ENCODE measurements around the gene ANXA10. TPM values are rescaled to one million over a fixed set of nuclear protein-coding genes. Genes with fewer than 3 reads are reported as not detected.

The ANXA10 gene
- total RNA-seq, 1 experiment from 2014 or later = not detected

- ChIA-PET CTCF (no interaction called here), POLR2A (no interaction called here)
- no peak for TF ChIP-seq POLR2AphosphoS5 (IDR thresholded peaks at IDR 0.05; ENCODE audit: low read depth, low read length)
- intact Hi-C loops (cut with micrococcal nuclease; ENCODE audit: unreplicated experiment) = no loop called here
- Histone ChIP-seq H3K27me3 (ENCODE audit: control insufficient read depth, insufficient read depth, low read length) (no peaks in the 10 kb centered on the region), H3K4me1 (ENCODE audit: control insufficient read depth, insufficient read depth, low read length) (no peaks in the 10 kb centered on the region), H3K4me3 (ENCODE audit: low read depth in 2 of 2, low read length in 2 of 2) (no peak overlapping the region), H3K27ac (ENCODE audit: low read length) (no peak overlapping the region), H3K36me3 (ENCODE audit: control insufficient read depth, insufficient read depth, low read length) (no peaks in the 10 kb centered on the region), H3K9me3 (ENCODE audit: control insufficient read depth, insufficient read depth, low read depth, low read length) (peaks cover 8% of the 10 kb centered on the region; the same call in 1 of the 2 replicates)
- no TSS peak for BruUV-seq (replicated peaks)
- DNase-seq (ENCODE audit: low read depth, low spot score) (no peak), ATAC-seq (no peak)
- in situ Hi-C loops (cut with HindIII; ENCODE audit: low pct_unique_long_range_greater_than_20kb, low sequenced_read_pairs) = no loop called here
Observed at GRCh38 chr4:168162604-168163003, 70.3 kb downstream of the ANXA10 start.

DNA sequence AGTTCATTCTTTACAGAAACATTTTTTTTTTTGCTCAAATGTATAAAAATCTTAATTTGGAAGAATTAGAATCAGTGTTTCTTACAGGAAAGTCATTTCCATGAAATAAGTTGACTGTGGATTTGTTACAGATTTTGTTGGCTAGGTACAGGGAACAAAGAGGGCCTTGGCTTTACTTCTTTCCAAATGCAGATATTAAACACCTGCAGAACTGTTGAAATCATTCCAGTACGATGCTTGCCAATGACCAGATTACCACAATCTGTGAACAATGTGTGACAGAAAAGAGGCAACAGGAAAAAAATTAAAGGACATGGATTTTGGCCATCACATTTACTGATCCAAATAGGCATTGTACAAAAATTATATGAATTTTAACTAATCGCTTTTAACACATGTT is 70.8 kb downstream of the ANXA10 start:
- no peak for ATAC-seq
- in situ Hi-C loops (cut with HindIII; ENCODE audit: low pct_unique_long_range_greater_than_20kb, low sequenced_read_pairs) = no loop called here
- Histone ChIP-seq H3K4me3 (ENCODE audit: low read depth in 2 of 2, low read length in 2 of 2) (no peak overlapping the region), H3K36me3 (ENCODE audit: control insufficient read depth, insufficient read depth, low read length) (no peaks in the 10 kb centered on the region), H3K27me3 (ENCODE audit: control insufficient read depth, insufficient read depth, low read length) (no peaks in the 10 kb centered on the region), H3K27ac (ENCODE audit: low read length) (no peak overlapping the region), H3K4me1 (ENCODE audit: control insufficient read depth, insufficient read depth, low read length) (no peaks in the 10 kb centered on the region), H3K9me3 (ENCODE audit: control insufficient read depth, insufficient read depth, low read depth, low read length) (peaks cover 8% of the 10 kb centered on the region; the same call in 1 of the 2 replicates)
- CTCF ChIA-PET = no interaction called here
- TF ChIP-seq TCF7L2 (IDR thresholded peaks at IDR 0.05; ENCODE audit: low read depth, low read length) (no peak), POLR2AphosphoS5 (IDR thresholded peaks at IDR 0.05; ENCODE audit: low read depth, low read length) (no peak), CTCF (IDR thresholded peaks at IDR 0.05) (no peak), SIN3A (IDR thresholded peaks at IDR 0.05; ENCODE audit: borderline replicate concordance, insufficient read depth, low read depth, low read length) (no peak), REST (IDR thresholded peaks at IDR 0.05; ENCODE audit: insufficient read depth in 1 of 2, low read depth in 2 of 2, low read length in 1 of 2) (no peak)
- intact Hi-C loops (cut with micrococcal nuclease; ENCODE audit: unreplicated experiment) = no loop called here
- BruUV-seq (replicated peaks) = no TSS peak
- POLR2A ChIA-PET = no interaction called here
- DNase-seq (ENCODE audit: low read depth, low spot score) = no peak

- intact Hi-C loops (cut with micrococcal nuclease; ENCODE audit: unreplicated experiment) (no loop called here), in situ Hi-C loops (cut with HindIII; ENCODE audit: low pct_unique_long_range_greater_than_20kb, low sequenced_read_pairs) (no loop called here)
- DNase-seq (ENCODE audit: low read depth, low spot score) (no peak), ATAC-seq (no peak)
- H3K27ac ChIP-seq (ENCODE audit: low read length) = no peak overlapping the region
- H3K9me3 ChIP-seq (ENCODE audit: control insufficient read depth, insufficient read depth, low read depth, low read length) = peaks cover 2% of the 10 kb centered on the region; the same call in 1 of the 2 replicates
- BruUV-seq (replicated peaks) = no TSS peak
- no peak overlapping the region for H3K4me3 ChIP-seq (ENCODE audit: low read depth in 2 of 2, low read length in 2 of 2)
- ChIA-PET POLR2A (no interaction called here), CTCF (no interaction called here)
- H3K27me3 ChIP-seq (ENCODE audit: control insufficient read depth, insufficient read depth, low read length) = no peaks in the 10 kb centered on the region
- H3K4me1 ChIP-seq (ENCODE audit: control insufficient read depth, insufficient read depth, low read length) = no peaks in the 10 kb centered on the region
- no peak for TF ChIP-seq CTCF (IDR thresholded peaks at IDR 0.05)
- no peak for TF ChIP-seq POLR2AphosphoS5 (IDR thresholded peaks at IDR 0.05; ENCODE audit: low read depth, low read length)
- TF ChIP-seq REST (IDR thresholded peaks at IDR 0.05; ENCODE audit: insufficient read depth in 1 of 2, low read depth in 2 of 2, low read length in 1 of 2) = no peak
- no peak for TF ChIP-seq TCF7L2 (IDR thresholded peaks at IDR 0.05; ENCODE audit: low read depth, low read length)
- no peak for TF ChIP-seq SIN3A (IDR thresholded peaks at IDR 0.05; ENCODE audit: borderline replicate concordance, insufficient read depth, low read depth, low read length)
- no peaks in the 10 kb centered on the region for H3K36me3 ChIP-seq (ENCODE audit: control insufficient read depth, insufficient read depth, low read length)
Observed at GRCh38 chr4:168164045-168164444, 71.7 kb downstream of the ANXA10 start.
